Activated CD4-positive, alpha-beta T cell treated with anti-CD3 and anti-CD28 coated beads, Interleukin-2, amount 10 ng/mL, durations not matched to agents 7 days and 5 days (primary cell): ENCODE results near the gene NUDCD3. TPM values are rescaled to one million over a fixed set of nuclear protein-coding genes. Genes with fewer than 3 reads are reported as not detected.

Experiments
- CTCF ChIA-PET: fragments of 350-600 bp; sonication (Branson Sonifier 250); formaldehyde crosslinking; loops from one replicate; lab custom pipeline; 2021; ENCODE audit warnings: antibody characterized with exemption; lab: Charles Lee
- POLR2A ChIA-PET: fragments of 350-600 bp; sonication (Branson Sonifier 250); formaldehyde crosslinking; loops from one replicate; lab custom pipeline; 2021; ENCODE audit warnings: antibody characterized with exemption; lab: Charles Lee
- DNase-seq: peaks from one replicate; pipeline ENCODE4 v3.0.0-alpha.2; 2020
- H3K27ac Mint-ChIP-seq: one replicate; pipeline ENCODE4 v1.8.0; 2021; ENCODE audit warnings: mild to moderate bottlenecking, moderate library complexity, mixed read lengths
- H3K27me3 Mint-ChIP-seq: one replicate; pipeline ENCODE4 v1.8.0; 2021; ENCODE audit warnings: mixed read lengths
- H3K36me3 Mint-ChIP-seq: one replicate; pipeline ENCODE4 v1.8.0; 2021; ENCODE audit warnings: low read depth, mixed read lengths
- H3K4me1 Mint-ChIP-seq: one replicate; pipeline ENCODE4 v1.8.0; 2021; ENCODE audit warnings: mixed read lengths
- H3K4me3 Mint-ChIP-seq: one replicate; pipeline ENCODE4 v1.8.0; 2021; ENCODE audit warnings: mild to moderate bottlenecking, moderate library complexity, mixed read lengths
- H3K9me3 Mint-ChIP-seq: one replicate; pipeline ENCODE4 v1.8.0; 2021; ENCODE audit warnings: mixed read lengths
- total RNA-seq, 2 experiments: library from RNA; stranded (reverse); gene quantifications; one replicate each; pipeline ENCODE4 v1.2.3, GENCODE V29; 2021

Gene NUDCD3
- total RNA-seq, 2 experiments from 2014 or later: 74.3 to 75.9 TPM

DNA sequence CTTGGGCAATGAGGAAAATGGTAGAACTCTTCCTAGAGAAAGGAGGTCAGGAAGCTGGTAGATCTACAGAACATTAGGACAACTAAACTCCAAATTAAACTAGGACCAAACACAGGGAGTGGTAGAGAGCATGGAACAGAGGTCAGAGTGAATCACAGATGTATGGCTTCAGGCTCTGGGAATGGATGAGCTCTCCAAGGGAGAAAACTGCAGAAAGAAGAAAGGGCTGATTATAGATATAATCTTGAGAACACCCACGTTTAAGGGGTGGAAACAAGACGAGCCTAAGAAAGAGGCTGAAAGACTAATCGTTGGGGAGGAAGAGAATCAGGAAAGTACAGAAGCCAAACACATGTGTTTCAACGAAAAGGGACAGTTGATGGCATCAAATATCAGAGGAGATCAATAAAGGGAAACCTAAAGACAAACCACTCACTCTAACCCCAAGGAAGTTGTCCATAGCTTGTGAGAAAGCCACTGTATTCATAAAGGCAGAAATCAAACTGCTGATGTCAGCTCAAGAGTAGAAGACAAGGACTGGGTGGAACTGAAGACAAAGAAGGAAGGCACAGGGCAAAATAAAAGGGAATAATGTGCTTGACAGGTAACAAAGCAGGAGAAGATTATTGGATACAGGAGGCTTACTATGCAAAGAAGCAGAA, 41.4 kb downstream of the NUDCD3 start:
- no peak for DNase-seq
- H3K4me1 Mint-ChIP-seq: peaks cover 26% of the 10 kb centered on the region
- CTCF ChIA-PET: interaction anchor here (0.7 kb wide), 1 partner anchor 34 kb away, joined by 3 read pairs; no protein-coding TSS in a partner anchor
- no peak overlapping the region for H3K27ac Mint-ChIP-seq
- H3K9me3 Mint-ChIP-seq: peaks cover 9% of the 10 kb centered on the region
- no peak overlapping the region for H3K4me3 Mint-ChIP-seq
- H3K27me3 Mint-ChIP-seq: no peaks in the 10 kb centered on the region
- H3K36me3 Mint-ChIP-seq: peaks cover 68% of the 10 kb centered on the region
- POLR2A ChIA-PET: no interaction called here

- Mint-ChIP-seq H3K4me3 (no peak overlapping the region), H3K36me3 (peaks cover 66% of the 10 kb centered on the region), H3K27me3 (no peaks in the 10 kb centered on the region), H3K9me3 (peaks cover 9% of the 10 kb centered on the region), H3K4me1 (peaks cover 23% of the 10 kb centered on the region), H3K27ac (no peak overlapping the region)
- no peak for DNase-seq
- ChIA-PET POLR2A (no interaction called here), CTCF (no interaction called here)
These were observed 42.5 kb downstream of the NUDCD3 start for GRCh38 chr7:44447874-44448425.

DNA sequence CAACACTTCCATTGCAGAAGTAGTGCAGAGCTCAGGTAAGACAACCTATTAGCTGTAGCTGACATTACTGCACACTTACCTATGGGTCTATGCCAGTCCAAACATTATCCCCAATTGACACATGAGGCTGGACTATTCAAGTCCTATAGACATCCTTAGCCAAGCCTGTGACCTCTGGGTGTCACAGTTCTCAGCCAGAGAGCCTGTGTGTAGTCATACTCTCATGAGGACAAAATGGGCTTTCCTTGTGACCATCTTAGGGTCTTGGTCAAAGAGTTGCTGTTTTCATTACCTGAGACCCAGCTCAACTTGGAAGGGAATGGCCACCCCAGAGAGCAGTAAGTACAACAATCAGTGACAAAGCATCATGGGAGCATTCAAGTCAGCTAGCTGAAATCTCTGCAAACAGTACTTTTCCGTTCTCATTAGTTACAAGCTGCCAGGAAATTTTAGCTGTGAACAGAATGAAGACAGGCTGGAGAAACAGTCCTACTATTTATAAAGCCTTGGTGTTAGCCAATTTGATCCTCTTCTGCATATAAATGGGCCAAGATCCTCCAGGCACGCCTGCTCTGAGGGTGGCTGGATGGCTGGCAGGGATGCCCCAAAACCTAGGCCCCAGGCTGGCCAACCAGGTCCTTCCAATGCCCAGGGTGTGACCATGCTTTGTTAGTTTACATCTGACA, 44.3 kb downstream of the NUDCD3 start:
- Mint-ChIP-seq H3K9me3 (peaks cover 9% of the 10 kb centered on the region), H3K27me3 (no peaks in the 10 kb centered on the region), H3K4me1 (peaks cover 16% of the 10 kb centered on the region), H3K4me3 (no peak overlapping the region), H3K36me3 (peaks cover 56% of the 10 kb centered on the region), H3K27ac (no peak overlapping the region)
- DNase-seq: no peak
- ChIA-PET CTCF (no interaction called here), POLR2A (no interaction called here)

DNA sequence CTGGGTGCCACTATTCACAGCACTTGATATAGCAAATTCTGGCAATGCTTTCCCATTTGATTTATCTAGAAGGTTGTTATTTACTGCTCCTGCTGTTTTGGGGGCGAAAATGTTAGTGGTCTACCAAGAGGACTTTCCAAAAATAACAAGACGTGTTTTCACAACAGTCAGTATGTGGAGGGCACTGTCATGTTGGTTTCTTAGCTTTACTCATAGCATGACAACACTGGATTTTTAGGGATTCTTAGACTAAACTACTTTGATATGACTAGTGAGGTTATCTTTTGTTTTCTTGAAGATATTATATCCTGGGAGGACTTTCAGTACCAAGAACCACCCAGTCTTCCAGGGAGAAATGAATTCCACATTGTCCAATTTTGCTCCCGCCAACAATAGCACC, 49.4 kb downstream of the NUDCD3 start:
- no peak overlapping the region for H3K27ac Mint-ChIP-seq
- H3K36me3 Mint-ChIP-seq: peaks cover 35% of the 10 kb centered on the region
- no peak overlapping the region for H3K4me3 Mint-ChIP-seq
- CTCF ChIA-PET: interaction anchor here (0.6 to 2.1 kb wide), 6 partner anchors 10 to 870 kb away, joined by 3 to 5 read pairs (median 3); no protein-coding TSS in a partner anchor
- DNase-seq: no peak
- peaks cover 11% of the 10 kb centered on the region for H3K9me3 Mint-ChIP-seq
- H3K4me1 Mint-ChIP-seq: peaks cover 14% of the 10 kb centered on the region
- POLR2A ChIA-PET: no interaction called here
- H3K27me3 Mint-ChIP-seq: no peaks in the 10 kb centered on the region

DNA sequence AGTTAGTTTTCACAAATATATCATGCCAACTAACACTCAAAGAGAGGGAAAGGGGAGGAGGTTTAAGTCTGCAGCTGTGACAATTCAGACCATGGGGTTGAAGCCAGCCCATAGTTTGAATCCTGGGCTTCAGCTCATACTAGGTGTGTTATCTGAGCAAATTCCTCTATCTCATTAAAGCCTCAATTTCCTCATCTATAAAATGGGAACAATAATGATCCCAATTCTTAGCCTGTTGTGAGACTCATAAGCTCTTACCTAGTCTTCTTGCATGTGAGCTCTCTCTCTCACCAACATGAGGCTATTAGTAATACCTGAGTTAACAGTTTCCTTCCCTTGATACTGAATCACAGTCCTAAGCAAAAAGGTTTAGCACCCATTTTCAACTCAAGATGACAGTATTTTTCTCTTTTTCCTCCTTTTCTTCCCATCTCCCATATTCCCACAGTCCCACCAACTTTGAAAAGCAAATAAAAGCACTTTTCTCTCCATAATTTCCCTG, 49.8 kb downstream of the NUDCD3 start:
- peaks cover 11% of the 10 kb centered on the region for H3K9me3 Mint-ChIP-seq
- H3K27me3 Mint-ChIP-seq: no peaks in the 10 kb centered on the region
- no peak overlapping the region for H3K4me3 Mint-ChIP-seq
- no peak for DNase-seq
- peaks cover 18% of the 10 kb centered on the region for H3K4me1 Mint-ChIP-seq
- H3K36me3 Mint-ChIP-seq: peaks cover 31% of the 10 kb centered on the region
- ChIA-PET CTCF (interaction anchor here (0.6 to 2.1 kb wide), 3 partner anchors 9 to 869 kb away, joined by 3 to 5 read pairs (median 3); no protein-coding TSS in a partner anchor), POLR2A (no interaction called here)
- H3K27ac Mint-ChIP-seq: no peak overlapping the region

DNA sequence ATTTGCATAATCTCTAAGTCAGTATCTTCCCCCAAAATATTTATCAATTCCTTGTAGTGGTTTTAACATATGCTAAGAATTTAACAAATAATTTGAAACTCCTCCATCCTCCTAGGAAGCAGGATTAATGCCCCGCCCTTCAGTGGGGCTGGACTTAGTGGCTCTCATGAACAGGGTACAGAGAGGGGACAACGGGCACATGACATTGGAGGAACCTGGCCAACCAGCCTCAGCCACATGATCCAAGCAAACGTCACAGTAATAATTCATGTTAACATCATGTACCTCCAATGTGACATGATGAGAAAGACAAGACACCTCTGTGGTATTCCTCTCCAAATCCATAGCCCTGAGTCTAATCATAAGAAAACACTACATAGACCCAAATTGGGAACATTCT, 50.5 kb downstream of the NUDCD3 start:
- Mint-ChIP-seq H3K4me3 (no peak overlapping the region), H3K4me1 (peaks cover 18% of the 10 kb centered on the region), H3K27ac (no peak overlapping the region), H3K27me3 (no peaks in the 10 kb centered on the region), H3K9me3 (peaks cover 5% of the 10 kb centered on the region), H3K36me3 (peaks cover 26% of the 10 kb centered on the region)
- ChIA-PET CTCF (interaction anchor here (2.1 kb wide), 1 partner anchor 91 kb away, joined by 5 read pairs; no protein-coding TSS in a partner anchor), POLR2A (no interaction called here)
- no peak for DNase-seq

- ChIA-PET POLR2A (no interaction called here), CTCF (interaction anchor here (1.1 kb wide), 1 partner anchor 23 kb away, joined by 4 read pairs; no protein-coding TSS in a partner anchor)
- Mint-ChIP-seq H3K36me3 (peaks cover 19% of the 10 kb centered on the region), H3K4me3 (no peak overlapping the region), H3K27ac (no peak overlapping the region), H3K9me3 (peaks cover 2% of the 10 kb centered on the region), H3K27me3 (no peaks in the 10 kb centered on the region), H3K4me1 (peaks cover 18% of the 10 kb centered on the region)
- no peak for DNase-seq
These were observed 51.6 kb downstream of the NUDCD3 start for GRCh38 chr7:44438816-44439215.

DNA sequence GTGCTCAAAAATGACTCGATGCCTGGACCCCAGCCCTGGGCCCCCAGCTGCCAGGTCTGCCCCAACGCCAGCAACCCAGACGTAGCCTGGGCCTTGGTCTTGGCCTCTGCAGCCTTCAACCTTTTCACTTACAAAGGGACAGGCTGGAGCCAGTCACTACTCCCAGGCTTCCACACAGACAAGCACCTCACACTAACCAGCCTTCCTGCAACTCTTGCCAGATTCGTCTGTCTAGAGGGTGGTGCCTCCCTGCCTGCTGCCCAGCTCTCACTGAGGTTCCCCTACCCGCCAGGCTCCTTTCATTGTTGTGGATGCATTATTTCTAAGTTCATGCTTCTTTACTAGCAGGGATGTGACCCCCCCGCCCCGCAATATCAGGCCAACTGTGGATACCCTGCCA, 56.3 kb downstream of the NUDCD3 start:
- ChIA-PET POLR2A (no interaction called here), CTCF (no interaction called here)
- no peak for DNase-seq
- H3K4me3 Mint-ChIP-seq: no peak overlapping the region
- no peaks in the 10 kb centered on the region for H3K27me3 Mint-ChIP-seq
- peaks cover 14% of the 10 kb centered on the region for H3K36me3 Mint-ChIP-seq
- H3K27ac Mint-ChIP-seq: no peak overlapping the region
- H3K9me3 Mint-ChIP-seq: peaks cover 2% of the 10 kb centered on the region
- peaks cover 20% of the 10 kb centered on the region for H3K4me1 Mint-ChIP-seq

DNA sequence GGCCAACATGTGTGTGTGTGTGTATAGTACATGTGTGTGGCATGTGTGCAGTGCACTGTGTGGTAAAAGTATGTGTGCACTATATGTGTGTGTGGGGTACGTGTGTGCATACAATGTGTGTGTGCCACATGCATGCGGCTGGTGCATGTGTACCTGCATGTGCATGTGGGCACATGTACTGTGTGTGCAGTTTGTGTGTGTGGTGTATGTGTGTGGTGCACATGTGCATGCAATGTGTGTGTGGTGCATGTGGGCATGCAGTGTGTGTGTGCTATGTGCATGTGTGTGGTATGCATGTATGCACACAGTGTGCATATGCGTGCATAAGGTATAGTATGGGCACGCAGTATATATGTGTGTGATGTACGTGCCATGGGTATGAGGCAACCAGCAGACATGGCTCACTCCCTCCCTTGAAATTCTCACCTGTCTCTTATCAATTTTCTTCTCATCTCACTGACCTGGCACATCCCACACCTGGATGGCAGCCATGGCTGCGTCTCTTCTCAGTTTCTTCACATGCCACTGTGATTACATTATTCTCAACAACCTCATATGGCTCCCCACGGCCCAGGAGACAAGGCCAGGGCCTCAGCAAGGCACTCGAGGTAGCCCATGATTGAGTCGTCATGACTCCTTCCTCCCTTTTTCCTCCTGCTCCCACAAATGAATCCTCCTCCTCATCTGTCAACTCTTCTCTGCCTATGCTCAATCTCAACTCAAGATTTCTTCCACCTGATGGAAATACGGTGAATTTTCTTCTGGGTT, 57.0 kb downstream of the NUDCD3 start:
- Mint-ChIP-seq H3K9me3 (peaks cover 2% of the 10 kb centered on the region), H3K4me3 (no peak overlapping the region), H3K4me1 (peaks cover 18% of the 10 kb centered on the region), H3K27me3 (no peaks in the 10 kb centered on the region), H3K27ac (no peak overlapping the region), H3K36me3 (peaks cover 11% of the 10 kb centered on the region)
- ChIA-PET CTCF (no interaction called here), POLR2A (no interaction called here)
- DNase-seq: no peak

- ChIA-PET POLR2A (no interaction called here), CTCF (interaction anchor here (0.7 to 2.3 kb wide), 6 partner anchors 13 to 28 kb away, joined by 3 to 8 read pairs (median 4); no protein-coding TSS in a partner anchor)
- H3K9me3 Mint-ChIP-seq: peaks cover 2% of the 10 kb centered on the region
- no peaks in the 10 kb centered on the region for H3K27me3 Mint-ChIP-seq
- peaks cover 12% of the 10 kb centered on the region for H3K36me3 Mint-ChIP-seq
- peaks cover 18% of the 10 kb centered on the region for H3K4me1 Mint-ChIP-seq
- no peak for DNase-seq
- H3K4me3 Mint-ChIP-seq: no peak overlapping the region
- H3K27ac Mint-ChIP-seq: no peak overlapping the region
These were observed 58.0 kb downstream of the NUDCD3 start for GRCh38 chr7:44432381-44432977.

- POLR2A ChIA-PET: no interaction called here
- H3K4me1 Mint-ChIP-seq: peaks cover 12% of the 10 kb centered on the region
- DNase-seq: peak; percentile 27
- no peaks in the 10 kb centered on the region for H3K9me3 Mint-ChIP-seq
- H3K27me3 Mint-ChIP-seq: no peaks in the 10 kb centered on the region
- no peak overlapping the region for H3K27ac Mint-ChIP-seq
- no peak overlapping the region for H3K4me3 Mint-ChIP-seq
- CTCF ChIA-PET: interaction anchor here (0.6 to 2.3 kb wide), 4 partner anchors 10 to 77 kb away, joined by 3 to 8 read pairs (median 4); no protein-coding TSS in a partner anchor
- peaks cover 19% of the 10 kb centered on the region for H3K36me3 Mint-ChIP-seq
These were observed 59.3 kb downstream of the NUDCD3 start for GRCh38 chr7:44431091-44431608.

DNA sequence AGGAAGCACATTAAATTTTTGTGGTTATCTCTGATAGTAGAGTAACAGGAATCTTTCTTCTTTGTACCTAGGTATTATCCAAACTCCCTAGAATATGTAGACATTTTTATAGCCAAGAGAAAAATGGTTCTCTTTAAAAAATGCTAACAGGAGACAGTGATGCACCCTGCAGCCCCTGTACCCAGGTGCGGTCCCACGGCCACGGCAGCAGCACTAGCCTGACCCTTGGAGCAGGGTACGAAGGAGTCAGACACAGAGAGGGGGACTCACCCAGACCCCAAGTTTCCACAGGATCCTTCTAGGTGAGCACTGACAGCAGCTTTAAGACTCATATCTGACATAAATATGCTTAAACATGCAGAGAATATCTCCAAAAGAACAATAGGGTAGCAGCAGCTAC, 60.4 kb downstream of the NUDCD3 start:
- ChIA-PET CTCF (interaction anchor here (2.3 kb wide), 1 partner anchor 11 kb away, joined by 8 read pairs; no protein-coding TSS in a partner anchor), POLR2A (no interaction called here)
- peaks cover 25% of the 10 kb centered on the region for H3K36me3 Mint-ChIP-seq
- H3K27ac Mint-ChIP-seq: no peak overlapping the region
- no peak overlapping the region for H3K4me3 Mint-ChIP-seq
- H3K9me3 Mint-ChIP-seq: no peaks in the 10 kb centered on the region
- H3K27me3 Mint-ChIP-seq: no peaks in the 10 kb centered on the region
- DNase-seq: no peak
- H3K4me1 Mint-ChIP-seq: peaks cover 6% of the 10 kb centered on the region
